HepG2 (cell line): ENCODE results near the gene MICAL3. TPM values are rescaled to one million over a fixed set of nuclear protein-coding genes. Genes with fewer than 3 reads are reported as not detected.

Experiments
- ADNP ChIP-seq: sonication (generic); formaldehyde crosslinking; IDR thresholded peaks from 2 replicates; pipeline ENCODE4 v1.4.0; 2020; ENCODE audit warnings: missing genetic modification reagents
- CHCHD3 ChIP-seq: sonication (generic); formaldehyde crosslinking; IDR thresholded peaks from 2 replicates; pipeline ENCODE4 v1.8.0; 2022; ENCODE audit warnings: mild to moderate bottlenecking, missing genetic modification reagents, moderate library complexity
- EHMT2 ChIP-seq: fragments of 200-600 bp; sonication (generic); IDR thresholded peaks from 2 replicates; pipeline ENCODE4 v1.7.0; 2017; ENCODE audit warnings: antibody characterized with exemption, low read depth, low read length, borderline replicate concordance
- EZH2 ChIP-seq: conservative IDR thresholded peaks from 2 replicates; pipeline ENCODE4 v1.6.1; 2012; ENCODE audit warnings: mild to moderate bottlenecking, low read depth, low read length, moderate library complexity
- FOXO1 ChIP-seq: sonication (generic); formaldehyde crosslinking; IDR thresholded peaks from 2 replicates; pipeline ENCODE4 v1.4.0; 2020; ENCODE audit warnings: missing genetic modification reagents
- GATAD1 ChIP-seq: IDR thresholded peaks from 2 replicates; pipeline ENCODE4 v1.6.1; 2016; ENCODE audit warnings: missing genetic modification reagents, missing compliant biosample characterization
- HOXA5 ChIP-seq: sonication (generic); formaldehyde crosslinking; IDR thresholded peaks from 2 replicates; pipeline ENCODE4 v1.4.0; 2020; ENCODE audit warnings: missing genetic modification reagents
- KDM2A ChIP-seq: sonication (generic); formaldehyde crosslinking; IDR thresholded peaks from 2 replicates; pipeline ENCODE4 v1.4.0; 2020; ENCODE audit warnings: low read depth, missing genetic modification reagents, borderline replicate concordance
- KLF16 ChIP-seq, 2 experiments: sonication (generic) in 1 of 2; formaldehyde crosslinking in 1 of 2; IDR thresholded peaks; 2 replicates each; pipeline versions ENCODE4 v1.6.1 to v1.8.0; 2016 to 2023; ENCODE audit warnings: missing genetic modification reagents in 2 of 2, missing compliant biosample characterization in 1 of 2
- MAZ ChIP-seq, 2 experiments: sonication (generic) in 1 of 2; formaldehyde crosslinking in 1 of 2; IDR thresholded peaks; 2 replicates each; pipeline versions ENCODE4 v1.5.0 to v1.6.1; 2012 to 2020; ENCODE audit warnings: low read depth in 2 of 2, mild to moderate bottlenecking in 2 of 2, borderline replicate concordance in 1 of 2, improper control_type of control experiment in 1 of 2, low read length in 1 of 2, missing genetic modification reagents in 1 of 2, moderate library complexity in 1 of 2
- MTERF4 ChIP-seq: sonication (generic); formaldehyde crosslinking; IDR thresholded peaks from 2 replicates; pipeline ENCODE4 v1.8.0; 2023; ENCODE audit warnings: mild to moderate bottlenecking, missing genetic modification reagents
- NRL ChIP-seq: sonication (generic); formaldehyde crosslinking; IDR thresholded peaks from 2 replicates; pipeline ENCODE4 v1.5.0; 2020; ENCODE audit warnings: missing genetic modification reagents, mild to moderate bottlenecking, moderate library complexity, borderline replicate concordance
- PHF8 ChIP-seq: sonication (generic); formaldehyde crosslinking; IDR thresholded peaks from 2 replicates; pipeline ENCODE4 v1.5.0; 2020; ENCODE audit warnings: missing genetic modification reagents
- RARG ChIP-seq: sonication (generic); formaldehyde crosslinking; IDR thresholded peaks from 2 replicates; pipeline ENCODE4 v1.4.0; 2020; ENCODE audit warnings: low read depth, mild to moderate bottlenecking, missing genetic modification reagents
- RBAK ChIP-seq: sonication (generic); formaldehyde crosslinking; IDR thresholded peaks from 2 replicates; pipeline ENCODE4 v1.5.1; 2020; ENCODE audit warnings: mild to moderate bottlenecking, missing genetic modification reagents
- SMAD3 ChIP-seq: sonication (generic); formaldehyde crosslinking; IDR thresholded peaks from 2 replicates; pipeline ENCODE4 v1.4.0; 2020; ENCODE audit warnings: missing genetic modification reagents
- SP140L ChIP-seq: sonication (generic); formaldehyde crosslinking; IDR thresholded peaks from 2 replicates; pipeline ENCODE4 v1.4.0; 2020; ENCODE audit warnings: missing genetic modification reagents, borderline replicate concordance
- TFAP4 ChIP-seq: sonication (generic); IDR thresholded peaks from 2 replicates; pipeline ENCODE4 v1.6.1; 2016; ENCODE audit warnings: low read depth, borderline replicate concordance
- ZNF234 ChIP-seq: sonication (generic); formaldehyde crosslinking; conservative IDR thresholded peaks from 2 replicates; pipeline ENCODE4 v1.5.1; 2020; ENCODE audit warnings: mild to moderate bottlenecking, missing genetic modification reagents
- ZNF235 ChIP-seq: sonication (generic); formaldehyde crosslinking; IDR thresholded peaks from 2 replicates; pipeline ENCODE4 v1.8.1; 2023; ENCODE audit warnings: mild to moderate bottlenecking, missing genetic modification reagents, borderline replicate concordance
- ZNF253 ChIP-seq: sonication (generic); formaldehyde crosslinking; IDR thresholded peaks from 2 replicates; pipeline ENCODE4 v1.8.0; 2022; ENCODE audit warnings: mild to moderate bottlenecking, missing genetic modification reagents, borderline replicate concordance
- ZNF280B ChIP-seq: sonication (generic); formaldehyde crosslinking; IDR thresholded peaks from 2 replicates; pipeline ENCODE4 v1.5.0; 2020; ENCODE audit warnings: missing genetic modification reagents, mild to moderate bottlenecking, borderline replicate concordance
- ZNF446 ChIP-seq: sonication (generic); formaldehyde crosslinking; IDR thresholded peaks from 2 replicates; pipeline ENCODE4 v1.5.0; 2020; ENCODE audit warnings: mild to moderate bottlenecking, missing genetic modification reagents
- ZNF460 ChIP-seq: sonication (generic); formaldehyde crosslinking; IDR thresholded peaks from 2 replicates; pipeline ENCODE4 v1.5.1; 2020; ENCODE audit warnings: missing genetic modification reagents, mild to moderate bottlenecking, borderline replicate concordance
- ZNF552 ChIP-seq: sonication (generic); formaldehyde crosslinking; IDR thresholded peaks from 2 replicates; pipeline ENCODE4 v1.9.0; 2022; ENCODE audit warnings: missing genetic modification reagents, mild to moderate bottlenecking, borderline replicate concordance
- ZNF569 ChIP-seq: sonication (generic); formaldehyde crosslinking; IDR thresholded peaks from 2 replicates; pipeline ENCODE4 v1.5.0; 2020; ENCODE audit warnings: mild to moderate bottlenecking, missing genetic modification reagents, moderate library complexity, borderline replicate concordance
- ZNF572 ChIP-seq: sonication (generic); formaldehyde crosslinking; IDR thresholded peaks from 2 replicates; pipeline ENCODE4 v1.5.1; 2020; ENCODE audit warnings: mild to moderate bottlenecking, missing genetic modification reagents
- ZNF883 ChIP-seq: sonication (generic); formaldehyde crosslinking; IDR thresholded peaks from 2 replicates; pipeline ENCODE4 v1.5.1; 2020; ENCODE audit warnings: mild to moderate bottlenecking, missing genetic modification reagents; ENCODE audit errors: not compliant biosample characterization
- polyA plus RNA-seq, 8 experiments: library from polyadenylated mRNA; depleted of rRNA in 3 of 8; stranded (reverse) in 7 of 8; unstranded in 1 of 8; fragments of >200 nt; fragmentation: Illumina TruSeq in 4 of 8; extraction: Trizol in 4 of 8; gene quantifications; 2 replicates each; pipeline versions ENCODE4 v1.2.1 to v1.2.3, GENCODE V29; 2011 to 2016; ENCODE audit warnings: low read depth in 4 of 8, missing spikeins in 1 of 8, mixed read lengths in 1 of 8; ENCODE audit not compliant: insufficient read depth in 1 of 8
- total RNA-seq, 5 experiments: library from RNA; depleted of rRNA; stranded (reverse); fragments of >200 nt; fragmentation: Illumina TruSeq; extraction: Trizol; gene quantifications; 2 replicates each; pipeline ENCODE4 v1.2.3, GENCODE V29; 2016; ENCODE audit warnings: low read depth in 1 of 5

MICAL3 gene
- total and polyA plus RNA-seq, 2 of the 13 experiments (the other 11 are each of a cell fraction or from before 2014, with no cell fraction given): 5.3 to 12.5 TPM

- TF ChIP-seq ZNF569 (CRISPR knock-in tag) (no peak), CHCHD3 (CRISPR knock-in tag) (no peak), HOXA5 (CRISPR knock-in tag) (no peak), MAZ (IDR thresholded peaks at IDR 0.05; ENCODE audit: borderline replicate concordance, low read depth, low read length) (no peak), MAZ (CRISPR knock-in tag; IDR thresholded peaks at IDR 0.05; ENCODE audit: low read depth) (no peak), KLF16 (CRISPR knock-in tag; IDR thresholded peaks at IDR 0.05) (no peak), EHMT2 (no peak), ADNP (CRISPR knock-in tag) (no peak), KDM2A (CRISPR knock-in tag) (no peak), NRL (CRISPR knock-in tag) (no peak), ZNF234 (no peak), ZNF883 (CRISPR knock-in tag) (no peak), ZNF460 (CRISPR knock-in tag) (no peak), RBAK (no peak), PHF8 (CRISPR knock-in tag) (no peak), SMAD3 (CRISPR knock-in tag) (no peak), EZH2 (no peak), ZNF572 (CRISPR knock-in tag) (no peak), FOXO1 (CRISPR knock-in tag) (no peak), SP140L (CRISPR knock-in tag) (no peak), MTERF4 (CRISPR knock-in tag) (no peak), ZNF235 (CRISPR knock-in tag) (no peak), ZNF280B (CRISPR knock-in tag) (no peak), ZNF253 (CRISPR knock-in tag) (no peak), TFAP4 (peak; percentile 16; the same call in 1 of the 2 replicates), ZNF446 (CRISPR knock-in tag) (no peak), ZNF552 (no peak), GATAD1 (CRISPR knock-in tag) (0 out of 2 replicates have a peak, but pooled peaks have one; percentile 19), RARG (CRISPR knock-in tag) (no peak)
These were observed 104.2 kb downstream of the MICAL3 start (continued) for GRCh38 chr22:17920145-17920605.
